ENCODE results near the gene IL1RAPL2. TPM values are rescaled to one million over a fixed set of nuclear protein-coding genes. Genes with fewer than 3 reads are reported as not detected.
"Not testable (repeated sequence)": the region's sequence is repeated elsewhere in the genome, so short reads cannot be mapped to it uniquely, and the experiment has no call there.

Gene IL1RAPL2
- total RNA-seq, 1 donor: not detected

- no peak for DNase-seq (ENCODE audit: low read depth in 2 of 3, low spot score in 2 of 3)
Measured at GRCh38 chrX:105134273-105134672, 568.3 kb downstream of the IL1RAPL2 start.

GRCh38 chrX:105136786-105137185 lies 570.8 kb downstream of the IL1RAPL2 start:
- no peak for DNase-seq (ENCODE audit: low read depth in 2 of 3, low spot score in 2 of 3)

- DNase-seq (ENCODE audit: low read depth in 2 of 3, low spot score in 2 of 3): no peak
Measured at GRCh38 chrX:105150036-105150435, 584.0 kb downstream of the IL1RAPL2 start.

- no peak for DNase-seq (ENCODE audit: low read depth in 2 of 3, low spot score in 2 of 3)
Measured at GRCh38 chrX:105150557-105150956, 584.6 kb downstream of the IL1RAPL2 start.

GRCh38 chrX:105167233-105167632 lies 601.2 kb downstream of the IL1RAPL2 start:
- DNase-seq (ENCODE audit: low read depth in 2 of 3, low spot score in 2 of 3): no peak

GRCh38 chrX:105168577-105168976 lies 602.6 kb downstream of the IL1RAPL2 start:
- DNase-seq (ENCODE audit: low read depth in 2 of 3, low spot score in 2 of 3): no peak

- DNase-seq (ENCODE audit: low read depth in 2 of 3, low spot score in 2 of 3): no peak
Measured at GRCh38 chrX:105173071-105173470, 607.1 kb downstream of the IL1RAPL2 start.

- no peak for DNase-seq (ENCODE audit: low read depth in 2 of 3, low spot score in 2 of 3)
Measured at GRCh38 chrX:105179644-105180043, 613.6 kb downstream of the IL1RAPL2 start.

GRCh38 chrX:105189093-105189492 lies 623.1 kb downstream of the IL1RAPL2 start:
- DNase-seq (ENCODE audit: low read depth in 2 of 3, low spot score in 2 of 3): no peak

GRCh38 chrX:105190252-105190853 lies 624.4 kb downstream of the IL1RAPL2 start:
- DNase-seq (ENCODE audit: low read depth in 2 of 3, low spot score in 2 of 3): peak in 2 of 3 donors; percentile 3 to 14

- no peak for DNase-seq (ENCODE audit: low read depth in 2 of 3, low spot score in 2 of 3)
Measured at GRCh38 chrX:105191878-105192277, 625.9 kb downstream of the IL1RAPL2 start.

GRCh38 chrX:105209406-105209805 lies 643.4 kb downstream of the IL1RAPL2 start:
- no peak for DNase-seq (ENCODE audit: low read depth in 2 of 3, low spot score in 2 of 3)

GRCh38 chrX:105210258-105210657 lies 644.3 kb downstream of the IL1RAPL2 start:
- no peak for DNase-seq (ENCODE audit: low read depth in 2 of 3, low spot score in 2 of 3)

GRCh38 chrX:105211066-105211575 lies 645.1 kb downstream of the IL1RAPL2 start:
- DNase-seq (ENCODE audit: low read depth in 2 of 3, low spot score in 2 of 3): no peak

- no peak for DNase-seq (ENCODE audit: low read depth in 2 of 3, low spot score in 2 of 3)
Measured at GRCh38 chrX:105219454-105220401, 653.7 kb downstream of the IL1RAPL2 start.

- no peak for DNase-seq (ENCODE audit: low read depth in 2 of 3, low spot score in 2 of 3)
Measured at GRCh38 chrX:105220636-105221035, 654.6 kb downstream of the IL1RAPL2 start, which contains the start of gene TEX13A. TSS of gene TEX13A (minus strand) at chrX:105220694. CDS start at chrX:105220397, 297 bp downstream.

GRCh38 chrX:105221374-105221773 lies 655.4 kb downstream of the IL1RAPL2 start:
- DNase-seq (ENCODE audit: low read depth in 2 of 3, low spot score in 2 of 3): no peak

- DNase-seq (ENCODE audit: low read depth in 2 of 3, low spot score in 2 of 3): no peak
Measured at GRCh38 chrX:105226499-105226898, 660.5 kb downstream of the IL1RAPL2 start.

- no peak for DNase-seq (ENCODE audit: low read depth in 2 of 3, low spot score in 2 of 3)
Measured at GRCh38 chrX:105228602-105229001, 662.6 kb downstream of the IL1RAPL2 start.

GRCh38 chrX:105229146-105229545 lies 663.1 kb downstream of the IL1RAPL2 start:
- DNase-seq (ENCODE audit: low read depth in 2 of 3, low spot score in 2 of 3): no peak

- not testable (repeated sequence) for DNase-seq (ENCODE audit: low read depth in 2 of 3, low spot score in 2 of 3)
Measured at GRCh38 chrX:105237407-105237806, 671.4 kb downstream of the IL1RAPL2 start.

GRCh38 chrX:105241056-105241455 lies 675.1 kb downstream of the IL1RAPL2 start:
- DNase-seq (ENCODE audit: low read depth in 2 of 3, low spot score in 2 of 3): no peak
